PC-9 (cell line): ENCODE measurements around the gene ATP5PO.

Experiments
- CTCF ChIP-seq: fragments of 200-600 bp; sonication (generic); conservative IDR thresholded peaks from 2 replicates; pipeline ENCODE4 v1.6.1; 2017; ENCODE audit warnings: mixed run types, antibody characterized with exemption, mild to moderate bottlenecking, moderate library complexity
- EZH2 ChIP-seq: fragments of 200-600 bp; sonication (generic); IDR thresholded peaks from 2 replicates; pipeline ENCODE4 v1.8.0; 2017; ENCODE audit warnings: antibody characterized with exemption, low read depth

GRCh38 chr21:33858667-33859372 lies 56.8 kb downstream of the ATP5PO start:
- no peak for TF ChIP-seq CTCF
- TF ChIP-seq EZH2, result no peak
